PC-9 (cell line): ENCODE data around the gene KCNN1. TPM values are rescaled to one million over a fixed set of nuclear protein-coding genes. Genes with fewer than 3 reads are reported as not detected.

Experiments used
- BruUV-seq: library from RNA; stranded (reverse); fragments of 400-500 nt; replicated peaks from 2 replicates; lab custom pipeline; 2021; lab: Mats Ljungman, UMichigan
- CTCF ChIA-PET: fragments of 300-600 bp; sonication (Branson Sonifier 250); formaldehyde crosslinking; loops from one replicate; lab custom pipeline; 2022; ENCODE audit warnings: antibody characterized with exemption; lab: Charles Lee
- POLR2A ChIA-PET: fragments of 300-600 bp; sonication (Branson Sonifier 250); formaldehyde crosslinking; loops from one replicate; lab custom pipeline; 2022; ENCODE audit warnings: antibody characterized with exemption; ENCODE audit not compliant: unreplicated experiment; lab: Charles Lee
- DNase-seq, 2 experiments: peaks; one replicate each; pipeline versions ENCODE4 v3.0.0 to v3.0.0-alpha.2; 2015 to 2022; ENCODE audit warnings: mixed read lengths in 1 of 2
- H2AFZ ChIP-seq: fragments of 200-600 bp; sonication (generic); 2 replicates; pipeline ENCODE4 v1.8.1; 2017; ENCODE audit warnings: antibody characterized with exemption
- H3F3A ChIP-seq: fragments of 200-600 bp; sonication (generic); 2 replicates; pipeline ENCODE4 v1.8.1; 2017; ENCODE audit warnings: antibody characterized with exemption, mild to moderate bottlenecking, low read depth; ENCODE audit not compliant: insufficient read depth
- H3K27ac ChIP-seq: fragments of 200-600 bp; sonication (generic); 2 replicates; pipeline ENCODE4 v1.6.1; 2016; ENCODE audit warnings: mixed run types
- H3K27me3 ChIP-seq: fragments of 200-600 bp; sonication (generic); 2 replicates; pipeline ENCODE4 v1.6.1; 2016; ENCODE audit warnings: low read depth, mixed run types; ENCODE audit not compliant: insufficient read depth
- H3K36me3 ChIP-seq: fragments of 200-600 bp; sonication (generic); 2 replicates; pipeline ENCODE4 v1.6.1; 2016; ENCODE audit warnings: low read depth, mixed run types
- H3K4me1 ChIP-seq: fragments of 200-600 bp; sonication (generic); replicated peaks from 2 replicates; pipeline ENCODE4 v1.6.1; 2016; ENCODE audit warnings: mixed run types; ENCODE audit not compliant: insufficient read depth
- H3K4me2 ChIP-seq: fragments of 200-600 bp; sonication (generic); 2 replicates; pipeline ENCODE4 v1.6.1; 2017; ENCODE audit warnings: mixed run types
- H3K4me3 ChIP-seq: fragments of 200-600 bp; sonication (generic); 2 replicates; pipeline ENCODE4 v1.6.1; 2016; ENCODE audit warnings: mixed run types
- H3K79me2 ChIP-seq: fragments of 200-600 bp; sonication (generic); 2 replicates; pipeline ENCODE4 v1.6.1; 2017; ENCODE audit warnings: low read depth, mixed run types
- H3K9me2 ChIP-seq: fragments of 200-600 bp; sonication (generic); 2 replicates; pipeline ENCODE4 v1.8.1; 2017; ENCODE audit warnings: mild to moderate bottlenecking; ENCODE audit not compliant: insufficient read depth
- H3K9me3 ChIP-seq: fragments of 200-600 bp; sonication (generic); 2 replicates; pipeline ENCODE4 v1.8.1; 2016; ENCODE audit warnings: low read depth; ENCODE audit not compliant: insufficient read depth
- H4K20me1 ChIP-seq: fragments of 200-600 bp; sonication (generic); 2 replicates; pipeline ENCODE4 v1.8.1; 2017; ENCODE audit not compliant: insufficient read depth
- EZH2 ChIP-seq: fragments of 200-600 bp; sonication (generic); IDR thresholded peaks from 2 replicates; pipeline ENCODE4 v1.8.0; 2017; ENCODE audit warnings: antibody characterized with exemption, low read depth
- intact Hi-C: fragments of 100-400 bp; cut with micrococcal nuclease; formaldehyde crosslinking; loops from one replicate; pipeline ENCODE4 v1.10.0; 2022; ENCODE audit not compliant: unreplicated experiment
- total RNA-seq: library from RNA; stranded (reverse); gene quantifications from 2 replicates; pipeline ENCODE4 v1.2.3, GENCODE V29; 2021
- TF ChIP-seq, protein P1 (sequence below): fragments of 200-600 bp; sonication (generic); conservative IDR thresholded peaks from 2 replicates; pipeline ENCODE4 v1.6.1; 2017; ENCODE audit warnings: mixed run types, antibody characterized with exemption, mild to moderate bottlenecking, moderate library complexity

Gene KCNN1
- total RNA-seq, 1 experiment from 2014 or later, result 0.09 TPM

DNA sequence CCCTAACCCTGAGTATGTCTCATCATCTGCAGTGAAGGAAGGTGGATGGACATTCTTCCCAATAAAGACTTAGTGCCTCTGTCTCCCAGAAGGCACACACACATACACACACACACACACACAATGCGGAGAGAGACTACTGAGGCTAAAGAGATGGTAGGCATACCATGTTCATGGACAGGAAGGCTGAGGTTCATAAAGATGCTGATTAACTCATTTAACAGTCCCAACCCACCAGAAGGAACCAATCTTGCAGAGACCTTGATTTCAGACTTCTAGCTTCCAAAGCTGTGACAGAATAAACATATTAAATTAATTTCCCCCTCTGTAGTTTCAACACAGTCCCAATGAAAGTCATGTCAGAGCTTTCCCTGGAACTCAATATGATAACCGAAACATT, 74.1 kb downstream of the KCNN1 start:
- Histone ChIP-seq H4K20me1 (no peaks in the 10 kb centered on the region), H3K9me3 (no peaks in the 10 kb centered on the region)

DNA sequence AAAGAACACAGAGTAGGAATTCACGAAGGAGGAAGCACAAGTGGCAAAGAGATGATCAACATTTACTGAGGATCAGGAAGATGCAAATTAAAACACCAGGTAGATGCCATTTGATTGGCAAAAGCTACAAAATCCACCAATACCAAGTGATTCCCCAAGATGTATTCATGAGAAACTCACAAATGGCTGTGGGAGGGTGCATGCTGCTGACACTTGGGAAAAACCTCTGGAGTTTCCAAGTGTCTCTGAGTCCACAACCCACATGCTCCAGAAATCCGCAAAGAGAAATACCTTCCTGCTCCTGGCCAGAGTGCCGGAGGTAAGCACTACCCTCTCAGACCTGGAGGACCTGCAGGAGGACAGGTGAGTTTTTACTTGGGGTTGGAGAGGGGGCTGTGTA, 76.8 kb downstream of the KCNN1 start:
- CTCF ChIA-PET, result no interaction called here
- POLR2A ChIA-PET, result no interaction called here
- TF ChIP-seq, protein P1, sequence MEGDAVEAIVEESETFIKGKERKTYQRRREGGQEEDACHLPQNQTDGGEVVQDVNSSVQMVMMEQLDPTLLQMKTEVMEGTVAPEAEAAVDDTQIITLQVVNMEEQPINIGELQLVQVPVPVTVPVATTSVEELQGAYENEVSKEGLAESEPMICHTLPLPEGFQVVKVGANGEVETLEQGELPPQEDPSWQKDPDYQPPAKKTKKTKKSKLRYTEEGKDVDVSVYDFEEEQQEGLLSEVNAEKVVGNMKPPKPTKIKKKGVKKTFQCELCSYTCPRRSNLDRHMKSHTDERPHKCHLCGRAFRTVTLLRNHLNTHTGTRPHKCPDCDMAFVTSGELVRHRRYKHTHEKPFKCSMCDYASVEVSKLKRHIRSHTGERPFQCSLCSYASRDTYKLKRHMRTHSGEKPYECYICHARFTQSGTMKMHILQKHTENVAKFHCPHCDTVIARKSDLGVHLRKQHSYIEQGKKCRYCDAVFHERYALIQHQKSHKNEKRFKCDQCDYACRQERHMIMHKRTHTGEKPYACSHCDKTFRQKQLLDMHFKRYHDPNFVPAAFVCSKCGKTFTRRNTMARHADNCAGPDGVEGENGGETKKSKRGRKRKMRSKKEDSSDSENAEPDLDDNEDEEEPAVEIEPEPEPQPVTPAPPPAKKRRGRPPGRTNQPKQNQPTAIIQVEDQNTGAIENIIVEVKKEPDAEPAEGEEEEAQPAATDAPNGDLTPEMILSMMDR, result no peak
- no peak for TF ChIP-seq EZH2

More for the DNA sequence above, 74.1 kb downstream of the KCNN1 start:
- intact Hi-C loops, result no loop called here
- POLR2A ChIA-PET, result no interaction called here
- Histone ChIP-seq H3K79me2 (no peaks in the 10 kb centered on the region), H3F3A (peaks cover 9% of the 10 kb centered on the region), H3K9me2 (no peaks in the 10 kb centered on the region), H3K27me3 (no peaks in the 10 kb centered on the region), H3K36me3 (no peaks in the 10 kb centered on the region), H3K27ac (no peak overlapping the region), H3K4me1 (peaks cover 8% of the 10 kb centered on the region), H2AFZ (no peak overlapping the region), H3K4me2 (no peak overlapping the region), H3K4me3 (no peak overlapping the region)
- no peak for TF ChIP-seq EZH2
- TF ChIP-seq, protein P1, result no peak
- BruUV-seq, result no TSS peak
- CTCF ChIA-PET, result no interaction called here
- no peak for DNase-seq

DNA sequence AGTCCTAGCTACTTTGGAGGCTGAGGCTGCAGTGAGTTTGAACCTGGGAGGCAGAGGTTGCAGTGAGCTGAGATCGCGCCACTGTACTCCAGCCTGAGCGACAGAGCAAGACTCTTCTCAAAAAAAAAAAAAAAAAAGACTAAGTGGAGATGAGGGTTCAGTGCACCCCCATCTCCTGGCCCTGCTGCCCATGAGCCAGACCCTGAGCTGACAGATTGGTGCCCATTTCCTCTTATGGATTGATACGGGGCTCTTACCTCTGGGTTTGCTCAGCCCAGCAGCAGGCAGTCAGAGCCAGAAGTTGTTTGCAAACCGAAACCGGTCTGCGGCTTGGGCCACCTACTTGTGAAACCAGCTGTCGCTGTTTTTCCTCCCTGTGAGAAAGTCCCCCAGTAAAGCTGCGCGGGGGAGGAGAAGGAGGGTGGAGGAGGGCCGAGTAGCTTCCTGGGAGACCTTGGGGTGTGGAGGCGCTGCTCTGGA, 78.0 kb downstream of the KCNN1 start:
- no peaks in the 10 kb centered on the region for H4K20me1 ChIP-seq
- POLR2A ChIA-PET, result interaction anchor here (0.6 kb wide), 1 partner anchor 21 kb away, joined by 9 read pairs; no protein-coding TSS in a partner anchor
- TF ChIP-seq, protein P1, result no peak
- no peak for TF ChIP-seq EZH2
- DNase-seq, result peak; percentile 54 to 60
- H3K27me3 ChIP-seq, result no peaks in the 10 kb centered on the region
- H3K79me2 ChIP-seq, result no peaks in the 10 kb centered on the region
- H3K36me3 ChIP-seq, result no peaks in the 10 kb centered on the region
- peaks cover 20% of the 10 kb centered on the region for H3F3A ChIP-seq
- peak overlapping the region; percentile 24; the same call in 1 of the 2 replicates for H3K4me2 ChIP-seq
- H3K9me3 ChIP-seq, result no peaks in the 10 kb centered on the region
- intact Hi-C loops, result no loop called here
- no TSS peak for BruUV-seq
- H3K27ac ChIP-seq, result peak overlapping the region; percentile 54
- H3K4me3 ChIP-seq, result no peak overlapping the region
- CTCF ChIA-PET, result interaction anchor here (0.7 kb wide), 2 partner anchors 103 to 123 kb away, joined by 7 to 9 read pairs; no protein-coding TSS in a partner anchor
- H3K4me1 ChIP-seq, result peaks cover 14% of the 10 kb centered on the region
- no peaks in the 10 kb centered on the region for H3K9me2 ChIP-seq
- no peak overlapping the region for H2AFZ ChIP-seq

More for the DNA sequence above, 76.8 kb downstream of the KCNN1 start:
- Histone ChIP-seq H3K9me3 (no peaks in the 10 kb centered on the region), H4K20me1 (no peaks in the 10 kb centered on the region), H3K27ac (no peak overlapping the region), H3K4me2 (no peak overlapping the region), H3K27me3 (no peaks in the 10 kb centered on the region), H3F3A (peaks cover 20% of the 10 kb centered on the region), H3K36me3 (no peaks in the 10 kb centered on the region), H3K9me2 (no peaks in the 10 kb centered on the region), H3K4me1 (peaks cover 14% of the 10 kb centered on the region), H3K4me3 (no peak overlapping the region), H2AFZ (no peak overlapping the region), H3K79me2 (no peaks in the 10 kb centered on the region)
- intact Hi-C loops, result no loop called here
- no TSS peak for BruUV-seq
- no peak for DNase-seq
